22Rv1 (cell line): Measurements from ENCODE around the gene DENND2A.

Experiments used
- H3K27ac ChIP-seq: fragments of 450-650 bp; 2 replicates; pipeline ENCODE4 v1.5.1; 2017
- ZFX ChIP-seq: fragments of 450-650 bp; IDR thresholded peaks from 2 replicates; pipeline ENCODE4 v1.6.1; 2017; ENCODE audit warnings: antibody characterized with exemption, borderline replicate concordance
- TF ChIP-seq, protein P1 (sequence below): fragments of 450-650 bp; IDR thresholded peaks from 2 replicates; pipeline ENCODE4 v1.5.1; 2017; ENCODE audit warnings: mild to moderate bottlenecking

DENND2A gene

DNA sequence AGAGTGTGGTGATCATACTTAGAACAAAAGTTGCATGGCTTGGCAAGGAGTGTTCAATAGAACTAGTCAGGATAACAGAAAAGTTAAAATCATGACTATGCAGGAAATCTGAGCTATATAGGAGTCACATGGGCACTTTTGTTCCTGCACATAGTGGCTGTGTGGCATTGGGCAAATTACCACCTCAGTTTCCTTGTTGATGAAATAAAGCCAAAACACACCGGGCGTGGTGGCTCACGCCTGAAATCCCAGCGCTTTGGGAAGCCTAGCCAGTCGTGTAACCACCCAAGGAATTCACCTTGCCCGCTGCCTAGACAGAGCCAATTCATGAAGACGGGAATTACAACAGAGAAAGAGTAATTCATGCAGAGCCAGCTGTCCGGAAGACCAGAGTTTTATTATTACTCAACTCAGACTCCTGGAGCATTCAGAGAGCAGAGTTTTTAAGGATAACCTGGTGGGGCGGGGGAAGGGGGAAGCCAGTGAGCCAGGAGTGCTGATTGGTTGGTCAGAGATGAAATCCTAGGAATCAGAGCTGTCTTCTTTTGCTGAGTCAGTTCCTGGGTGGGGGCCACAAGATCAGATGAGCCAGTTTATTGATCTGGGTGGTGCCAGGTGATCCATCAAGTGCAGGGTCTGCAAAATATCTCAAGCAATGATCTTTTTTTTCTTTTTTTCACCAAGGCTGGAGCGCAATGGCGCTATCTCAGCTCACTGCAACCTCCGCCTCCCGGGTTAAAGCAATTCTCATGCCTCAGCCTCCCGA, 154.9 kb downstream of the DENND2A start:
- TF ChIP-seq, protein P1, sequence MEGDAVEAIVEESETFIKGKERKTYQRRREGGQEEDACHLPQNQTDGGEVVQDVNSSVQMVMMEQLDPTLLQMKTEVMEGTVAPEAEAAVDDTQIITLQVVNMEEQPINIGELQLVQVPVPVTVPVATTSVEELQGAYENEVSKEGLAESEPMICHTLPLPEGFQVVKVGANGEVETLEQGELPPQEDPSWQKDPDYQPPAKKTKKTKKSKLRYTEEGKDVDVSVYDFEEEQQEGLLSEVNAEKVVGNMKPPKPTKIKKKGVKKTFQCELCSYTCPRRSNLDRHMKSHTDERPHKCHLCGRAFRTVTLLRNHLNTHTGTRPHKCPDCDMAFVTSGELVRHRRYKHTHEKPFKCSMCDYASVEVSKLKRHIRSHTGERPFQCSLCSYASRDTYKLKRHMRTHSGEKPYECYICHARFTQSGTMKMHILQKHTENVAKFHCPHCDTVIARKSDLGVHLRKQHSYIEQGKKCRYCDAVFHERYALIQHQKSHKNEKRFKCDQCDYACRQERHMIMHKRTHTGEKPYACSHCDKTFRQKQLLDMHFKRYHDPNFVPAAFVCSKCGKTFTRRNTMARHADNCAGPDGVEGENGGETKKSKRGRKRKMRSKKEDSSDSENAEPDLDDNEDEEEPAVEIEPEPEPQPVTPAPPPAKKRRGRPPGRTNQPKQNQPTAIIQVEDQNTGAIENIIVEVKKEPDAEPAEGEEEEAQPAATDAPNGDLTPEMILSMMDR: no peak
- no peak for TF ChIP-seq ZFX
- H3K27ac ChIP-seq: no peak overlapping the region

DNA sequence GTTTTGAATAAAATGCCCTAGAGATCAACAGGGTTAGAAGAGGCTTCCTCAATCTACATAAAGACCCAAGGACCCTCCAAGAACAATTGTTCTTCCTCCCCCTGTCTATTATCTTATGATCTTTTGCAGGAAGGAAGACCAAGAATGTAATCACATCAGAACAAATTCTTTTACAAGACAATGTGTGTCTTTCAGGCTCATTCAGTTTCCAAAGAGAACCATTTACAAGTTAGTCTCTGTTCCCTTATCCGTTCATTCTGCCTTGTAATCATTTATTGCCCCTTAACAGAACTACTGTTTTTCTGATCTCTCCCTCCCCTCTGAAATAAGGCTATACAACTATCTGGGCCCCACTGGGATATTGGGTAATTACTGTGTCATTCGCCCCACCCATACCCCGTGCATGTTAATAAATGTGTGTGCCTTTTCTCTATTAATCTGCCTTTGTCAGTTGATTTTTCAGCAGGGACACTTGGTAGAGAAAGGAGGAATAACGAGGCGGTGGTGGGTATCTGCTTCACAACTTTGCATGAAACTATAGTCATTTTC, 155.6 kb downstream of the DENND2A start:
- no peak for TF ChIP-seq ZFX
- TF ChIP-seq, protein P1: no peak
- H3K27ac ChIP-seq: no peak overlapping the region

DNA sequence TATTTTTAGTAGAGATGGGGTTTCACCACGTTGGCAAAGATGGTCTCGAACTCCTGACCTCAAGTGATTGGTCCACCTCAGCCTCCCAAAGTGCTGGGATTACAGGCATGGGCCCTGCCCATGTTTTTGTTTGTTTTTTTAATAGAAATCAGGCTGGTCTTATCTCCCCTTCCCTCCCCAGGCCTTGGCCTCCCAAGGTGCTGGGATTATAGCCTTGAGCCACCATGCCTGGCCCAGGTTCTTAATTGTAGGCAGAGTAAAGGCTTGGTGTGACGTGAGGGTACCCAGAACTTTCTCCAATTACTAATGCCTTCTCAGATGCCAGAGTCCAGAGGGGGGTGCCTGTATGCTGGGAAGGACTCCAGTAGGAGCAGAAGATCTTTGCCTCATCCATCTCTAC, 156.1 kb downstream of the DENND2A start:
- no peak for TF ChIP-seq ZFX
- TF ChIP-seq, protein P1: no peak
- H3K27ac ChIP-seq: no peak overlapping the region

DNA sequence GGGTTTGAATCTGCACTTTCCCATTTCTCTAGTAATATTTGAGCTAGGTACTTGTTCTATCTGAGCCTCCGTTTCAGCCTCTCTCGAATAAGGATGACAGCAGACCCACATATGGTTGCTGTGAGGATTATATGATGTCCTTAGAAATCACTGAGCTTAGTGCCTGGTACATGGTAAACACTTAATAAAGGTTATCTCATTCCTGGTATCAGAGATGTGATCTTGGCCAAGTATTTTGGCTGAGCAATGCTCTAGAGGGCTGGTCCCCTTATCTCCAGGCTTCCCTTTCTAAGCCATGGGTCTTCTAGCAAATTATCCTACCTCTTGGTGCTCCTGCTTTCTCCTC, 160.9 kb downstream of the DENND2A start:
- H3K27ac ChIP-seq: peak overlapping the region; percentile 93
- TF ChIP-seq ZFX: no peak

DNA sequence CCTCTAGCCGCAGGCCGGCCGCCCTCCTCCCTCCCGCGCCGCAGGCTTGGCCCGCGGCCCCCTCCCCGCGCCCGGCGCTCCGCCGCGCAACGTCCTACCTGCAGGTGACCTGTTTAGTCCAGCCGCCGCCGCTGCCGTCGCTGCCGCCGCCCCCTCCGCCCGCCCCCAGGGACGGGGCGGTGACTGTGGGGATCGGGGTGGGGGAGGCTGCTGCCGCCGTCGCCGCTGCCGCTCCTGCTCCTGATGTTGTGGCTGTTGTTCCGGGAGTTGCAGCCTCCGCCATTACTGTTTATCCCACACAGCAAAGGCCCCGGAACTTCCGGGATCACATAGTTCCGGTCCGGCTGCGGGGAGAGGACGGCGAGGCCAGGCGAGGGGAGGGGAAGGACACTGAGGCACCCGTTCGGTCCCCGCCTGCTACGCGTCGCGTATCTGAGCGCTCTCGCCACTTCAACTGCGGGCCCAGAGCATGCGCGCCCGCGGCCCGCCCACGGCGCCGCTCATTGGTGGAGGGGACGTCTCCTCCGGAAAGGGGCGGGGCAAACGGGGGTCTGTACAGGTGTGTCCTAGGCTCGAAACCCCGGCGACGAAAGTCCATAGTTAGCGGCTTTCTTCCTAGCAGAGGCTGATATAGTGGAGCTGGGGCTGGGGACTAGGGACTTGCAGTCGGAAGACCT, 161.4 kb downstream of the DENND2A start, which contains the start of gene MKRN1:
MKRN1 (minus strand) TSS at position 444 of the 677 bp plus-strand sequence; CDS start at position 283, 161 bp downstream.
- H3K27ac ChIP-seq: peak within 1 kb of the TSS; percentile 93
- TF ChIP-seq ZFX: no peak
- TF ChIP-seq, protein P1: no peak

DNA sequence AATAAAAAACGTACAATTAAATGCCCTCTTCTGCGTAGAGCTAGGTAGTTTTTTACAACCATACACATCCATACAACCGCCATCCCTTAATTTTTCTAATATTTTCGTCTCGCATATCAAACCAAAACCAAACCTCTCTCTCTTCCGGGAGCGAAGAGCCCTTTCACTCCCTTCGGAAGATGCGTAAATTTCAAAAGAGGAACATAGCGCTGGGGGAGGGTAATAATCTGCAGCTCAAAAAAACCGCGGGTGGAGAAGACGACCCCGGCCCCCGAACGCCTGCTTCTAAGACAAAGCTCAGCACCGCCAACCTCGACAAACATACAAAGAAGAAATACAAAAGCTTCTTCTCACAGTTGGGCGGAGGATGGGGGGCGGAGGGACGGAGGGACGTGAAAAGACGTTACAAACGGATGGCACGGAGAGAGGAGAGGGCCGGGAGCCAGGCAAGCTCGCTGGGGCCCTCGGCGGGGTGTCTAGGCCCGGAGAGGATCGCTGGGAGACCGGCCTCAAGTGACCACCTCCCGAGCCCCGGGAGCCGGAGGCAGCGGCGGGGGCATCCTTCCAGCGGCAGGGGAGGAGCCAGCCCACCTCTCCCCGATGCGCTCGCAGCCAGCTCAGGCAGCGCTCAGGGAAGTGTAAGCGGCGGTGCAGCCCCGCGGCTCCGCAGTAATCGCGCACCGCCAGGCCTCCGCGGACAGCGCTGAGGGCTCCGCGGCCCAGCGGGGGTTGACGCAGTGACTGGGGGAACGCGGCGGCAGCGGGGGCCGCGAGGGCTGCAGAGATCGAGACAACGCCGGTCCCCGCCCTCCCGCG, 162.2 kb downstream of the DENND2A start:
- H3K27ac ChIP-seq: peak overlapping the region; percentile 93
- TF ChIP-seq, protein P1: no peak
- no peak for TF ChIP-seq ZFX

DNA sequence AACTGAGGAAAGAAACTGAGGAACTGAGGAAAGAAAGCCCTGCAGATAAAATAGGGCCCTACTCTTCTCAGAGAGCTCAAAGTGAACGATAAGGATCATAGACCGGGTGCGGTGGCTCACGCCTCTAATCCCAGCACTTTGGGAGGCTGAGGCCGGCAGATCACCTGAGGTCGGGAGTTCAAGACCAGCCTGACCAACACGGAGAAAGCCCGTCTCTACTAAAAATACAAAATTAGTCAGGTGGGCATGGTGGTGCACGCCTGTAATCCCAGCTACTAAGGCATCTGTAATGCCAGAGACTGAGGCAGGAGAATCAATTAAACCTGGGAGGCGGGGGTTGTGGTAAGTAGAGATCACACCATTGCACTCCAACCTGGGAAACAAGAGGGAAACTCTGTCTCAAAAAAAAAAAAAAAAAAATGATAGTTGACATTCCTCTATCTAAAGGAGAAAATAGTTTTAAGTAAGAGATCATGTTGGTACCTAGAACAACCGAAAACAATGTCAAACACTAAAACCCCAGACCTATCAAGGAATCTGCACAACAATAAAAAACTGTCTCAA, 163.8 kb downstream of the DENND2A start:
- no peak overlapping the region for H3K27ac ChIP-seq
- TF ChIP-seq ZFX: no peak
- TF ChIP-seq, protein P1: no peak
